Spleen (tissue), 7 donors: ENCODE measurements around the gene LRWD1.

Source experiments
- POLR2A ChIP-seq, 3 donors: fragments of 450-650 bp; IDR thresholded peaks; one replicate each; pipeline ENCODE4 v1.5.1; 2017; ENCODE audit warnings: antibody characterized with exemption in 3 of 3, mild to moderate bottlenecking in 1 of 3
- POLR2AphosphoS5 ChIP-seq, 3 donors: sonication (generic); formaldehyde crosslinking; IDR thresholded peaks; one replicate each; pipeline ENCODE4 v1.5.1; 2017; ENCODE audit warnings: antibody characterized with exemption in 3 of 3
- TF ChIP-seq, protein P1 (sequence below), 11 experiments: fragments of 200-600 bp in 7 of 11; fragments of 450-650 bp in 4 of 11; sonication (generic) in 4 of 11; IDR thresholded peaks in 8 of 11; conservative IDR thresholded peaks in 3 of 11; 1 replicate in 7 of 11; 2 replicates in 4 of 11; pipeline versions ENCODE4 v1.4.0 to v1.8.0; 2016 to 2021; ENCODE audit warnings: antibody characterized with exemption in 11 of 11, inconsistent platforms in 4 of 11, mild to moderate bottlenecking in 1 of 11
- donor health status: DM: no; HTN: no; CAD: no; lungs with moderate emphysema.
- donor health status: DM: no; HTN: no; CAD: no.
- donor health status: DM: no; HTN: no; CAD: no.

GRCh38 chr7:102449136-102449535, 15.6 kb upstream of the LRWD1 start:
- TF ChIP-seq, protein P1, sequence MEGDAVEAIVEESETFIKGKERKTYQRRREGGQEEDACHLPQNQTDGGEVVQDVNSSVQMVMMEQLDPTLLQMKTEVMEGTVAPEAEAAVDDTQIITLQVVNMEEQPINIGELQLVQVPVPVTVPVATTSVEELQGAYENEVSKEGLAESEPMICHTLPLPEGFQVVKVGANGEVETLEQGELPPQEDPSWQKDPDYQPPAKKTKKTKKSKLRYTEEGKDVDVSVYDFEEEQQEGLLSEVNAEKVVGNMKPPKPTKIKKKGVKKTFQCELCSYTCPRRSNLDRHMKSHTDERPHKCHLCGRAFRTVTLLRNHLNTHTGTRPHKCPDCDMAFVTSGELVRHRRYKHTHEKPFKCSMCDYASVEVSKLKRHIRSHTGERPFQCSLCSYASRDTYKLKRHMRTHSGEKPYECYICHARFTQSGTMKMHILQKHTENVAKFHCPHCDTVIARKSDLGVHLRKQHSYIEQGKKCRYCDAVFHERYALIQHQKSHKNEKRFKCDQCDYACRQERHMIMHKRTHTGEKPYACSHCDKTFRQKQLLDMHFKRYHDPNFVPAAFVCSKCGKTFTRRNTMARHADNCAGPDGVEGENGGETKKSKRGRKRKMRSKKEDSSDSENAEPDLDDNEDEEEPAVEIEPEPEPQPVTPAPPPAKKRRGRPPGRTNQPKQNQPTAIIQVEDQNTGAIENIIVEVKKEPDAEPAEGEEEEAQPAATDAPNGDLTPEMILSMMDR (IDR thresholded peaks at IDR 0.05 in 8 of 11, conservative IDR thresholded peaks at IDR 0.05 in 3 of 11): no peak
- TF ChIP-seq POLR2A (IDR thresholded peaks at IDR 0.05) (no peak), POLR2AphosphoS5 (IDR thresholded peaks at IDR 0.05) (peak in 1 of 3 donors; percentile 12)
